Measurements from ENCODE around the gene MMP23B.
"Not testable (repeated sequence)": the region's sequence is repeated elsewhere in the genome, so short reads cannot be mapped to it uniquely, and the experiment has no call there.

MMP23B gene

GRCh38 chr1:1593834-1594601 is 38.0 kb upstream of the MMP23B start:
- Histone ChIP-seq H2AK5ac (ENCODE audit: low read length) (no peak overlapping the region), H2BK120ac (ENCODE audit: insufficient read depth, low read length, poor library complexity) (no peak overlapping the region), H3K18ac (ENCODE audit: low read length) (no peak overlapping the region), H4K12ac (ENCODE audit: low read depth, low read length) (no peak overlapping the region), H3K4ac (ENCODE audit: low read depth, low read length) (no peak overlapping the region), H3K79me1 (ENCODE audit: low read length) (no peaks in the 10 kb centered on the region), H3K36me3 (ENCODE audit: control insufficient read depth in 1 of 2, insufficient read depth in 2 of 2, low read length in 2 of 2) (no peaks in the 10 kb centered on the region), H4K8ac (ENCODE audit: low read depth, low read length) (no peak overlapping the region), H3K4me3 (ENCODE audit: low read depth, low read length) (no peak overlapping the region), H3K9me3 (ENCODE audit: insufficient read depth, low read depth, low read length) (peaks cover 3% of the 10 kb centered on the region), H3K4me2 (ENCODE audit: low read length) (no peak overlapping the region), H3K27ac (ENCODE audit: low read depth, low read length) (no peak overlapping the region), H2BK12ac (ENCODE audit: low read length) (no peak overlapping the region), H3K14ac (ENCODE audit: low read length) (no peak overlapping the region), H4K91ac (ENCODE audit: low read depth, low read length) (no peak overlapping the region), H2AFZ (ENCODE audit: insufficient read depth, low read length, poor library complexity) (no peak overlapping the region), H3K27me3 (ENCODE audit: insufficient read depth, low read length) (peaks cover 7% of the 10 kb centered on the region), H3K4me1 (ENCODE audit: control insufficient read depth in 1 of 2, insufficient read depth in 2 of 2, low read length in 2 of 2) (peaks cover 0 to under 1% of the 10 kb centered on the region in 2 experiments), H3K79me2 (ENCODE audit: control insufficient read depth, insufficient read depth, low read length, poor library complexity) (no peaks in the 10 kb centered on the region), H3K9ac (ENCODE audit: low read length) (no peak overlapping the region), H2BK5ac (ENCODE audit: low read depth, low read length, poor library complexity) (no peak overlapping the region), H3K23ac (ENCODE audit: low read length) (no peak overlapping the region)
- no peak for DNase-seq
- no CpG with 5 or more reads among the region's 24 CpGs for WGBS (ENCODE audit: extremely low coverage, insufficient coverage, insufficient read length)

GRCh38 chr1:1594602-1595260 is 37.2 kb upstream of the MMP23B start:
- DNase-seq = peak; percentile 47 to 48
- no CpG with 5 or more reads among the region's 10 CpGs for WGBS (ENCODE audit: extremely low coverage, insufficient coverage, insufficient read length)
- Histone ChIP-seq H3K27me3 (ENCODE audit: insufficient read depth, low read length) (peaks cover 14% of the 10 kb centered on the region), H2AK5ac (ENCODE audit: low read length) (no peak overlapping the region), H3K79me1 (ENCODE audit: low read length) (no peaks in the 10 kb centered on the region), H4K8ac (ENCODE audit: low read depth, low read length) (no peak overlapping the region), H3K14ac (ENCODE audit: low read length) (no peak overlapping the region), H4K91ac (ENCODE audit: low read depth, low read length) (no peak overlapping the region), H3K9me3 (ENCODE audit: insufficient read depth, low read depth, low read length) (peaks cover 6% of the 10 kb centered on the region), H3K79me2 (ENCODE audit: control insufficient read depth, insufficient read depth, low read length, poor library complexity) (no peaks in the 10 kb centered on the region), H3K23ac (ENCODE audit: low read length) (no peak overlapping the region), H3K4ac (ENCODE audit: low read depth, low read length) (no peak overlapping the region), H3K4me2 (ENCODE audit: low read length) (no peak overlapping the region), H4K12ac (ENCODE audit: low read depth, low read length) (no peak overlapping the region), H2BK5ac (ENCODE audit: low read depth, low read length, poor library complexity) (no peak overlapping the region), H3K36me3 (ENCODE audit: control insufficient read depth in 1 of 2, insufficient read depth in 2 of 2, low read length in 2 of 2) (no peaks in the 10 kb centered on the region), H2AFZ (ENCODE audit: insufficient read depth, low read length, poor library complexity) (no peak overlapping the region), H3K9ac (ENCODE audit: low read length) (no peak overlapping the region), H2BK120ac (ENCODE audit: insufficient read depth, low read length, poor library complexity) (no peak overlapping the region), H3K27ac (ENCODE audit: low read depth, low read length) (no peak overlapping the region), H3K4me3 (ENCODE audit: low read depth, low read length) (no peak overlapping the region), H3K4me1 (ENCODE audit: control insufficient read depth in 1 of 2, insufficient read depth in 2 of 2, low read length in 2 of 2) (peaks cover 4 to 6% of the 10 kb centered on the region in 2 experiments), H3K18ac (ENCODE audit: low read length) (no peak overlapping the region), H2BK12ac (ENCODE audit: low read length) (no peak overlapping the region)

- H2BK12ac ChIP-seq (ENCODE audit: low read length); DNase-seq; H3K4ac ChIP-seq (ENCODE audit: low read depth, low read length); H3K4me3 ChIP-seq (ENCODE audit: low read depth, low read length); H2BK5ac ChIP-seq (ENCODE audit: low read depth, low read length, poor library complexity); H2AK5ac ChIP-seq (ENCODE audit: low read length); H3K9me3 ChIP-seq (ENCODE audit: insufficient read depth, low read depth, low read length); H4K8ac ChIP-seq (ENCODE audit: low read depth, low read length); H4K12ac ChIP-seq (ENCODE audit: low read depth, low read length); H3K18ac ChIP-seq (ENCODE audit: low read length); H3K14ac ChIP-seq (ENCODE audit: low read length); H4K91ac ChIP-seq (ENCODE audit: low read depth, low read length); H3K4me2 ChIP-seq (ENCODE audit: low read length); H2AFZ ChIP-seq (ENCODE audit: insufficient read depth, low read length, poor library complexity); H3K4me1 ChIP-seq (ENCODE audit: control insufficient read depth in 1 of 2, insufficient read depth in 2 of 2, low read length in 2 of 2); H3K79me2 ChIP-seq (ENCODE audit: control insufficient read depth, insufficient read depth, low read length, poor library complexity); H3K23ac ChIP-seq (ENCODE audit: low read length); H3K79me1 ChIP-seq (ENCODE audit: low read length); H2BK120ac ChIP-seq (ENCODE audit: insufficient read depth, low read length, poor library complexity); H3K36me3 ChIP-seq (ENCODE audit: control insufficient read depth in 1 of 2, insufficient read depth in 2 of 2, low read length in 2 of 2); H3K9ac ChIP-seq (ENCODE audit: low read length); H3K27ac ChIP-seq (ENCODE audit: low read depth, low read length): not testable (repeated sequence)
- H3K27me3 ChIP-seq (ENCODE audit: insufficient read depth, low read length) = peaks cover 16% of the 10 kb centered on the region
- no CpG with 5 or more reads among the region's 2 CpGs for WGBS (ENCODE audit: extremely low coverage, insufficient coverage, insufficient read length)
Measured at GRCh38 chr1:1595341-1595740, 36.6 kb upstream of the MMP23B start.

GRCh38 chr1:1596493-1597274 is 35.3 kb upstream of the MMP23B start:
- Histone ChIP-seq H3K23ac (ENCODE audit: low read length) (no peak overlapping the region), H4K91ac (ENCODE audit: low read depth, low read length) (no peak overlapping the region), H3K9ac (ENCODE audit: low read length) (no peak overlapping the region), H3K9me3 (ENCODE audit: insufficient read depth, low read depth, low read length) (peaks cover 9% of the 10 kb centered on the region), H3K79me2 (ENCODE audit: control insufficient read depth, insufficient read depth, low read length, poor library complexity) (no peaks in the 10 kb centered on the region), H2BK120ac (ENCODE audit: insufficient read depth, low read length, poor library complexity) (no peak overlapping the region), H3K79me1 (ENCODE audit: low read length) (no peaks in the 10 kb centered on the region), H2AFZ (ENCODE audit: insufficient read depth, low read length, poor library complexity) (no peak overlapping the region), H3K36me3 (ENCODE audit: control insufficient read depth in 1 of 2, insufficient read depth in 2 of 2, low read length in 2 of 2) (no peaks in the 10 kb centered on the region), H2BK5ac (ENCODE audit: low read depth, low read length, poor library complexity) (no peak overlapping the region), H3K4me3 (ENCODE audit: low read depth, low read length) (no peak overlapping the region), H2AK5ac (ENCODE audit: low read length) (no peak overlapping the region), H3K27ac (ENCODE audit: low read depth, low read length) (no peak overlapping the region), H3K18ac (ENCODE audit: low read length) (no peak overlapping the region), H4K12ac (ENCODE audit: low read depth, low read length) (no peak overlapping the region), H3K4me1 (ENCODE audit: control insufficient read depth in 1 of 2, insufficient read depth in 2 of 2, low read length in 2 of 2) (peaks cover 9% of the 10 kb centered on the region in 2 experiments), H2BK12ac (ENCODE audit: low read length) (no peak overlapping the region), H3K14ac (ENCODE audit: low read length) (no peak overlapping the region), H3K4ac (ENCODE audit: low read depth, low read length) (no peak overlapping the region), H3K27me3 (ENCODE audit: insufficient read depth, low read length) (peaks cover 24% of the 10 kb centered on the region), H4K8ac (ENCODE audit: low read depth, low read length) (no peak overlapping the region), H3K4me2 (ENCODE audit: low read length) (no peak overlapping the region)
- no CpG with 5 or more reads among the region's 12 CpGs for WGBS (ENCODE audit: extremely low coverage, insufficient coverage, insufficient read length)
- DNase-seq = no peak

Measured in trophoblast cell (in vitro differentiated cells and primary cell).